Peyer's patch (tissue), 4 donors: Measurements from ENCODE around the gene IFT172.

ENCODE experiments used
- POLR2A ChIP-seq, 2 donors: fragments of 450-650 bp; IDR thresholded peaks; one replicate each; pipeline ENCODE4 v1.5.1; 2017; ENCODE audit warnings: antibody characterized with exemption in 2 of 2, mild to moderate bottlenecking in 2 of 2, moderate library complexity in 2 of 2
- TF ChIP-seq, protein P1 (sequence below), 6 experiments: fragments of 450-650 bp in 4 of 6; fragments of 200-600 bp in 2 of 6; sonication (generic) in 1 of 6; IDR thresholded peaks; one replicate each; pipeline ENCODE4 v1.5.1; 2017 to 2019; ENCODE audit warnings: antibody characterized with exemption in 6 of 6, mild to moderate bottlenecking in 3 of 6, moderate library complexity in 1 of 6

DNA sequence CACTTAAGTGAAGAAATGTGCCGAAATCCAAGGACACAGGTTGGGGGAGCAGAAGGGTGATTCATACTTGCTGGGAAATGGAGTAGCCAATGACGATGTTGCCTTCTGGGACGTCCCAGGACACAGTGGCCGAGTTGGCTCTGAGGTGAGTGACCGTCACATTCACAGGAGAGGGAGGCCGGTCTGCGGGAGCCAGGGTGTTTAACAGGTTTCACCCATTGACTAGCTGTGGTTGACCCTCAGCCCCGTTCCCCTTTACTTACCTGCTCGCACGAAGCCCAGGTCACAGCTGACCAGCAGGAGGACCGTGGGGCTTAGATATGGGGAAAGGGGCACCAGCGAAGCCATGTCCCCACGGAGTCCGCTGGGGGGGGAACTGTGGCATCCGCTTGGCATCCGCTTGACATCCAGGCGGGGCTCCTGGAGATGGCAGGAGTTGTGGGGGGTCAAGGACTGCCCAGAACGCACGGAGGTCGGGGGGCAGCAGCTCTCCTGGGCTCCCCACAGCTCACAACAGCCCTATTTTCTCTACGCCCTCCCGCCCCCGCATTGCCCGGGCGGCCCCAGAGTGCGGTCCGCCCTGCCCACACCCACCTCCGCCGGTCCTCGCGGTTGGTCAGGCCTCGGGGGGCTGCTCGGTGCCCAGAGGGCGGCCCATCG is 4.9 kb upstream of the IFT172 start:
- TF ChIP-seq, protein P1, sequence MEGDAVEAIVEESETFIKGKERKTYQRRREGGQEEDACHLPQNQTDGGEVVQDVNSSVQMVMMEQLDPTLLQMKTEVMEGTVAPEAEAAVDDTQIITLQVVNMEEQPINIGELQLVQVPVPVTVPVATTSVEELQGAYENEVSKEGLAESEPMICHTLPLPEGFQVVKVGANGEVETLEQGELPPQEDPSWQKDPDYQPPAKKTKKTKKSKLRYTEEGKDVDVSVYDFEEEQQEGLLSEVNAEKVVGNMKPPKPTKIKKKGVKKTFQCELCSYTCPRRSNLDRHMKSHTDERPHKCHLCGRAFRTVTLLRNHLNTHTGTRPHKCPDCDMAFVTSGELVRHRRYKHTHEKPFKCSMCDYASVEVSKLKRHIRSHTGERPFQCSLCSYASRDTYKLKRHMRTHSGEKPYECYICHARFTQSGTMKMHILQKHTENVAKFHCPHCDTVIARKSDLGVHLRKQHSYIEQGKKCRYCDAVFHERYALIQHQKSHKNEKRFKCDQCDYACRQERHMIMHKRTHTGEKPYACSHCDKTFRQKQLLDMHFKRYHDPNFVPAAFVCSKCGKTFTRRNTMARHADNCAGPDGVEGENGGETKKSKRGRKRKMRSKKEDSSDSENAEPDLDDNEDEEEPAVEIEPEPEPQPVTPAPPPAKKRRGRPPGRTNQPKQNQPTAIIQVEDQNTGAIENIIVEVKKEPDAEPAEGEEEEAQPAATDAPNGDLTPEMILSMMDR (IDR thresholded peaks at IDR 0.05) = no peak
- no peak for TF ChIP-seq POLR2A (IDR thresholded peaks at IDR 0.05)
